RCC 7860 (cell line): ENCODE measurements around the gene ANAPC5.
"Not testable (repeated sequence)": the region's sequence is repeated elsewhere in the genome, so short reads cannot be mapped to it uniquely, and the experiment has no call there.

ENCODE experiments used
- DNase-seq: peaks from one replicate; pipeline ENCODE4 v3.0.0-alpha.2; 2015; ENCODE audit warnings: low spot score
- FAIRE-seq: peaks from 2 replicates; lab custom pipeline; 2012; peaks lifted over from hg19 to GRCh38; lab: Jason Lieb, UNC

ANAPC5 gene

DNA sequence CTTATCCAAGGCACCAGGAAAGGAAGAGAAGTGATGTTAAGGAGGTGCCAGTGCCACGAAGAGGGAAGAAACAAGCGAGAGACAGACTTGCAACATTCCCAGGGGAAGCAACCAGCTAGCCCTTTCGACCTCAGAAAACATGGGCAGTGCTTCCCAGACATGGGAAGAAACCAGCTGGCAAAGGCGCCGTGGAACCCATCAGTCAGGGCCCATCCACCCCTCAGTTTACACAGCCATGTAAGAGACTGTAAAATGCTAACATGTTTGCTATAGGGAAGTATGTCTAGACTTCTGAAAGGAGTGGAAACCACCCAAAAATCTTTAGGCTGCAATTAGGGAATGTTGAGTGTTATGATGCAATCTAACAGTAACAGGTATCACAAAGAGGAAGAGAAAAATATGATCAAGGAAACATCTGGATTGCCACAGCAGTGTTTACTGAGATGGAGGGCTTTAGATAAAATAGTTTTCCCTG, 26.3 kb downstream of the ANAPC5 start:
- no peak for DNase-seq
- no peak for FAIRE-seq

DNA sequence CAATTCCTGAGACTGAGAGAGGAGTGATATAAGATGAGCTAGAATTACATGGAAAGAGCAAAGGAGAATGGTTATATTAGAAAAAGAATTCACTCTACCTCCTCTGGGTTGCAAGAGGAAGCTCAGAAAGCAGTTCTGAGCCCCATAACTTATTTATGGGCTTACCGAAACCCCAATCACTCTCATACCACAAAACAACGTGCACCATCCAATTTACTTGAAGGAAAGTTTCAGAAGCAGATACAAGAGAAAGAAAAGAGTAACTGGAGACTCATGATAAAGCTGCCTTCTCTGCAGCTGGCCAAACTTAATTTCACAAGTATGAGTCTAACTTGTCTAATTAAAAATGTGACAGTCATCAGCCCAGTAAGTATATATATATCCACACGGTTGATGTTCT, 28.3 kb downstream of the ANAPC5 start:
- FAIRE-seq (no peak), DNase-seq (no peak)

DNA sequence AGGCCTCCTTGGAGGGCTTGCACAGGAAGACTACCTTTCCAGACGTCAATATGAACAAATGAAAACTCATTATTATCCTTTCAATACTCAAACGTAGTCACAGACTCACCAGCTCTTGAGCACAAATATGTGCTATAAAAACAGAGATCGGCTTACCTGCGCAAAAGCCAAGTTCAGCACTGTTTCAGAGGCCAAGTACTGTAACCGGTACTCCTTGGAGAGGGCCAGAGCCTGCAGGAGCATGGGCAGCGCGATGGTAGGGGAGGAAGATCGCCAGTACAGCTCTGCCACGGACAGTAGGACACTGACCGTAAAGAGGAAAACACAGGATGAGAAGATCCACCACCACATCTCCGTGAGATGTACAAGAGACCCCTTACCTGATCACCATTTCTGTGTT, 34.1 kb downstream of the ANAPC5 start:
- DNase-seq = no peak
- FAIRE-seq = no peak

DNA sequence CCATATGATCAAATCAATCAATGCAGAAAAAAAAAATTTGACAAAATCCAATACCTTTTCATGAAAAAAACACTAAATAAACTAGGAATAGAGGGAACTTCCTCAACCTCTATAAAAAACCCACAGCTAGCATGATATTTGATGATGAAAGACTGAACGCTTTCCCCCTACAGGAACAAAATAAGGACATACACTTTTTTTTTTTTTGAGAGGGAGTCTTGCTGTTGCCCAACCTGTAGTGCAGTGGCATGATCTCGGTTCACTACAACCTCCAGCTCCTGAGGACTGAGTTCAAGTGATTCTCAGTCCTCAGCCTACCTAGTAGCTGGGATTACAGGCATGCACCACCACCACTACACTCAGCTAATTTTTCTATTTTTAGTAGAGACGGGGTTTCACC, 37.8 kb downstream of the ANAPC5 start:
- DNase-seq (no peak), FAIRE-seq (no peak)

DNA sequence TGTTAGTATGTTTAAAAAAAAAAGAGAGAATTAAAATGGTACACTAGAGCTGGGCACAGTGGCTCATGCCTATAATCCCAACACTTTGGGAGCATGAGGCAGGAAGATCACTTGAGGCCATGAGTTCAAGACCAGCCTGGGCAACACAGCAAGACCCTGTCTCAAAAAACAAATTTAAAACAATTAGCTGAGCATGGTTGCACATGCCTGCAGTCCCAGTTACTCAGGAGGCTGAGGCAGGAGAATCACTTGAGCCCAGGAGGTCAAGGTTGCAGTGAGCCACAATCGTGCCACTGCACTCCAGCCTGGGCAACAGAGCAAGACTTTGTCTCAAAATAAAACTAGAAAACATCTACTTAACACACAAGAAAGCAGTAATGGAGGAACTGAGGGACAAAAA, 42.0 kb downstream of the ANAPC5 start:
- DNase-seq, FAIRE-seq: not testable (repeated sequence)

DNA sequence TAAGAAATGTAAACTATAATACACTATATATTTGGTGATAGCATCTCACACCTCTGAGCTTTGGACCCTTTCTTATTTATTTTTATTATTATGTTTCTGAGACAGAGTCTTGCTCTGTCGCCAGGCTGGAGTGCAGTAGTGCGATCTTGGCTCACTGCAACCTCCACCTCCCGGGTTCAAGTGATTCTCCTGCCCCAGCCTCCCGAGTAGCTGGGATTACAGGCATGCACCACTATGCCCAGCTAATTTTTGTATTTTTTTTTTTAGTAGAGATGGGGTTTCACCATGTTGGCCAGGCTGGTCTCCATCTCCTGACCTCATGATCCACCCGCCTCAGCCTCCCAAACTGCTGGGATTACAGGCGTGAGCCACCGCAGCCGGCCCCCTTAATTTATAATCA, 44.8 kb downstream of the ANAPC5 start:
- DNase-seq, FAIRE-seq: not testable (repeated sequence)

DNA sequence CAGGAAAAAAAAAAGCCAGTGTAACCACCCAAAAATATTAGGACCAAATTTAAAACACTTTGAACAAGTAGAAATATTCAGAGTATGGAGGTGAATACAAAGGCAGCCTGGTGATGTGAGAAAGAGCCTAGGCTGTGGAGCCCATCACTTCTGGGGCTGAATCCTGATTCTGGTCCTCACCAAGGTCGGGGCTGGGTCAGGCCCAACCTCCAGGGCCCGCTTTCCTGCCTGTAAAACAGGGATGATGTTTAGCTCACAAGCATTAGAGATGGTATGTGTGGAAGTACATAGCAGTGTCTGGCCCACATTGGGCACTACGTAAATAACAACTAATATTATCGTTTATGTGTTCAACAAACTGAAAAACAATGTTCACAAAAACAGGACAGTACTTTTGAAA, 47.9 kb downstream of the ANAPC5 start:
- no peak for DNase-seq
- no peak for FAIRE-seq

DNA sequence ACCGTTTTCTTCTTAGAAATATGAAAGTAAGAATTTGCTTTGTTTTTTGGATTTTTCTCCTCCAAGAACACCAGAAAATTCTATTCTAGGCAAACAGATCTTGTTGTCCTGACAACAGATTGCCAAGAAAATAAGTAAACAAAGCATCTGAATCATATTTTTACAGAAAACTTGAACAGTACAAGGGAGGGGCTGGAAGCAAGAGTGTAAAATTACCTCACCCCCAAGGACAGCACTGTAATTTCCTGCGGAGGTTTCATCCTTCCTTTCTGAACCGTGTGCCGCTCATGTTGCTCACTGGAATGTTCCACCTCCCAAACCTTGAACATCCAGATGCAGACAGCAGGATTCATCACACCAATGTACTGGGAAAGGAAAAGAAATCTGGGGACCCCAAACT, 50.3 kb downstream of the ANAPC5 start:
- DNase-seq (no peak), FAIRE-seq (no peak)

DNA sequence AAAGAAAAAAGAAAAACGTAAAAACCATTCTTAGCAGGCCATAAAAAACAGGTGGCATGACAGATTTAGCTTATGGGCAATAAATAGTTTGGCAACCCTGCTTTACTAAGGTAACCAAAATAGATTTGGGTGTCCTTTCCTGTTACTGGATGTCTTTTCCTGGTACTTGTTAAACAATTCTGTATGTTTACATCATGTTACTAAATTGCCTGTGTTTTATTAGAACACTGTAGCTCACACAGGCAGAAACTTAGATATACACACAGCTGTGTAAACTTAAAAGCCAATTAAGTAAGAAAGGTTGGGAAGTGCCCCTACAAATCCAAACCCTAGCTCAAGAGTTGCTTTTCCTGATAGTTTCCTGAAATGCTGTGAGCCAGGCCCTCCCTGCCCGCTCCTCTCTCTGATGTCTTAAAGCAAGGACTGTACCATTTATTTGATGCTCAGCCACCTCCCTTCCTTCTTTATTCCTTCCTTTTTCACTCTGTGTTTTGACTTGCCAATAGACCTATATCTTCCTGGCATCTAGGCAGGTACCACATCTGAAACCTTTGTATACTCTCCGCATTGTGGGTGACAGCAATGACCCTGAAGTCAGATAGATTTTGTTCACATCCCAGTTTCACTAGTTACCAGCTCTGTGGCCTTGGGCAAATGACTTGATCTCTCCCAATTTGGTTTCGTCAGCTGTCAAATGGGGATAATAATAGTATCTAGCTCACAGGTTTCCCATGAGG, 52.0 kb downstream of the ANAPC5 start:
- FAIRE-seq (no peak), DNase-seq (no peak)

DNA sequence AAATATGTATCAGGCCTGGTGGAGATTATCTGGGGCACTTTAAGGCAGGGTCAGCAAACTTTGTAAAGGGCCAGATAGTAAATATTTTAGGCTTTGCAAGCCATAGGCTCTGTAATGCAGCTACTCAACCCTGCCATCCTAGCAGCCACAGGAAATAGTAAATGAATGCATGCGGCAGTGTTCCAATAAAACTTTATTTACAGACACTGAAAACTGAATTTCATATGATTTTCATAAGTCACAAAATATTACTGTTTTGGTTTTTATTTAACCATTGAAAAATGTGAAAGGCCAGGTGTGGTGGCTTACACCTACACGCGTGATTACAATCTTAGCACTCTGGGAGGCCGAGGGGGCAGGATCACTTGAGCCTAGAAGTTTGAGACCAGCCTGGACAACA, 52.5 kb downstream of the ANAPC5 start:
- DNase-seq = no peak
- no peak for FAIRE-seq

DNA sequence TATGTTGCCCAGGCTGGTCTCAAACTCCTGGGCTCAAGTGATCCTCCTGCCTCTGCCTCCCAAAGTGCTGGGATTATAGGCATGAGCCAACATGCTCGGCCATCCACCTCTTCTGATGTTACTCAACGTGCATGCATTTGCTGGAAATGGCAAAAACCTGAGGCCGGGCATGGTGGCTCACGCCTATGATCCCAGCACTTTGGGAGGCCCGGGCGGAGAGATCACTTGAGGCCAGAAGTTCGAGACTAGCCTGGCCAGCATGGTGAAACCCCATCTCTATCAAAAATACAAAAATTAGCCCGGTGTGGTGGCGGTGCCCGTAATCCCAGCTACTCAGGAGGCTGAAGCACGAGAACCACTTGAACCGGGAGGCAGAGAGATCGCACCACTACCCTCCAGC, 53.8 kb downstream of the ANAPC5 start:
- FAIRE-seq, DNase-seq: not testable (repeated sequence)

DNA sequence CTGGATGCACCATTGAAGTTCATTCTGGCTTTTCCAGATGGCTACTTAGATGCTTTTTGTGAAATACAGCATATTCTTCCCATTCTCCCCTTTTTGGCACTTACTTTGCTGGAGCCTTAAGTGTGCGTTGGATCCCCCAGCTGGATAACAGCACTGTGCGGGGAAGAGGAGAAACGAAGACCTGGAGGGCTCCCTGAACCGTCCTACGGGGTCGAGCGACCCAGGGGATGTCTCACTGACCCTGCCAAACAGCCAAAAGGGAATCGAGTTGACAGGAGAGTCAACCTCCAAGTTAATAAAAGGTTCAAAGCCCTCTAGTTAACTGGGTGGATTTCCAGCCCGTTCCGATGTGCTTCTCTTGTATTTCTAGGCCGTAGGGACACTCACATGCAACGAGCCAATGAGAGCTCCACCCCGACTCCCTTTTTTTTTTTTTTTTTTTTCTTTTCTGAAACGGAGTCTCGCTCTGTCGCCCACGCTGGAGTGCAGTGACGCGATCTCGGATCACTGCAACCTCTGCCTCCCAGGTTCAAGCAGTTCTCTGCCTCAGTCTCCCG, 54.7 kb downstream of the ANAPC5 start:
- no peak for DNase-seq
- FAIRE-seq = no peak

DNA sequence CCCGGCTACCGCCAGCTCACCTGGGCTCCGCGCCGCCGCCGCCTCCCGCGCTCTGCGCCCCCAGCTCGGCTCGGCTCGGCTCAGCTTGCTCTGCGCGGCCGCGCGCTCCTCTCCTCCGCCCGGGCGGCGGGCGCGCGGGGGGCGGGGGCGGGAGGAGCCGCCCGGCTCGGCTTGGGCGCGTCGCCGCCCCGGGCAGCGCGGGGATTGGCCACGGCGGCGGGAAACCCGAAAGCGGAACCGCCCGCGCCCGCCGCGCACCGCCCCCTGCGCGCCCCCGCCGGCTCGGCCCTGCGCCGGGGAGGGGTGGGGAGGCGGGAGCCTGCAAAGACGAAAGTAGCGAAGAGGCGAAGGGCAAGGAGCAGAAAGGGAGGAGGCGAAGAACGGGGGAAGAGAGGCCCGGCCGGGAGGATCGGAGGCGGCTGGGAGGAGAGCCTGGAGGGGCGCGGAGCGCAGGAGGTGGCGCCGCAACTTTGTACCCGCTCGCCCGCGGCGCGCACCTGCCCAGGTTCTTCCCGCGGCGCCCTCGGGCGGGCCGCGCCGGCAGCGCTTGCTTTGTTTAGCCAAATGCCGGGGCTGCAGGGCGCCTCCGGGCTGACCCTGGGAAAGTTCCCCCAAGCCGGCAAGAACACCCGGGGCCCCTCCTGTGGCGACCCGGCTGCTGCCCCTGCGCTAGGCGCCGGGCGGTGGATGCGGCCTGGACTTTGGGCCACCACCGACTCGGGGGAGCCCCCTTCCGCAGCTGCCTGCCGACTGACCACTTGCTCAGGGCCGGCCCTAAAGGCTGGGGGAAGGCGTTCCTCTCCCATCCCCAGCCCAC, 55.4 kb downstream of the ANAPC5 start, which contains the start of gene CAMKK2:
Gene CAMKK2, minus strand, starts transcription at position 92 of the 817 bp plus-strand sequence. CDS start 22,183 bp downstream, outside the sequence.
- FAIRE-seq = no peak

DNA sequence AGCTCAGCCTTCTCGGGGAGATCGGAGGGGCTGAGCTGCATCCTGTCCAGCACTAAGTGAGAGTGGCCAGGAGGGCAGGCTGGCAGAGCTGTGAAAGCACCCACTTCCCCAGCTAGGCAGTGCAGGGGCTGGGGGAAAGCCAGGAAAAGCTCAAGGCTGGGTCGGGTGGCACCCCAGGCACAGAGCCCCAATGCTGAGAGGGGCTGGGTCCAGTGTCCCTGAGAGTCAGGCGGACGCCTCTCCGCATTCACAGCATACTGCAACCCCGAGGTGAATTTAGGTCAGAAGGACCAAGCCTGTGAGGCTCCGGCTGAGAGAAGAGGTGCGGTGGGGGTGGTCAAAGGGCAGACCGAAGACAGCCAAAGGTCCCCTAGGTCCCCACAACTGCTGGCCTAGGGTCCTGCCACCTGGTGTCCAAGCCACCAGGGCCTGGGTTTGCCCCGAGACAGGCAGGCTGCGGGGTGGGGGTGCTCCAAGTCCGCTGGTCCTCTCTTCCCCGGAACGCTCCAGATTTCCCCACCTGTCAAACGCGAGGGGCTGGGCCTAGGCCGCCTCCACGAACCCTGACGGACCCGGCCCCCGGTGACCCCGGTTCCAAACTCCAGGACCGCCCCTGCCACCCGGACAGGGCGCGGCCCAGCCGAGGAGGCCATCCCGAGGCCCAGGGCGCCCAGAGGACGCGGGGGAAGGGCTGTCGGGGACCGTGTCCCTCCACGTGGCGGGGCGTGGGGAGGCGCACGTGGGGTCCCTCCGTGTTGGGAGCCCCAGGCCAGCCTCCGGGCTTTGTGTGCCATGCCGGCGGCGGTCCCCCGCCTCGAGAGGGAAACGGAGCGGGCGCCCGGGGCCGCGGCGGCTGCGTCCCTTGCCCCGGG, 56.2 kb downstream of the ANAPC5 start:
- no peak for FAIRE-seq
- DNase-seq = no peak

More for the DNA sequence above, 55.4 kb downstream of the ANAPC5 start, which contains the start of gene CAMKK2:
- DNase-seq = peak; percentile 49

DNA sequence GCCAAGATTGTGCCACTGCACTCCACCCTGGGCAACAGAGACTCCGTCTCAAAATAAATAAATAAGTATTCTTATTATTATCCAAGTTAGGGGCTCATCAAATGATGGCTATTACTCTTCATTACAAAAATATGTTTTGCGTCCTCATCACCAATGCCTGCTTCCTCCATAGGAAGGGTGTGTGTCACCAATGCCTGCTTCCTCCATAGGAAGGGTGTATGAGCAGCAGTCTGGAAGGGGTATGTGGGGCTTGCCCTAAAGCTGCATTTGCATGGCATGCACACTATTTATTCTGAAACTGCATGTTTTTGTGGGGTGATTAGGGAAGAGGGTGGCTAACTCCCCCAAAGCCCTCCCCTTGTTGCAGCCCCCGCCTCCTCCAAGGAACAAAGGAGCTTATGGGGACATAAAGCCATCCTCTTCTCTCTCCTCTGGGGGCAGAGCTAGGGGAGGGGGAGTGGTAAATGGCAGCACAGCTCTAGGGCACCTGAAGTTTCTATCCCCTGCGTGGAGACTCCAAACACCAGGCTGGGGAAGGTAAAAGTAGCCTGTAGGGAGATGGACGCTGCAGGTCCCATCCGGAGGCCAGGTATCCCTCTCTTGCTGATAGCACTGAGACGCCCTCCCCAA, 57.0 kb downstream of the ANAPC5 start:
- no peak for FAIRE-seq
- no peak for DNase-seq

DNA sequence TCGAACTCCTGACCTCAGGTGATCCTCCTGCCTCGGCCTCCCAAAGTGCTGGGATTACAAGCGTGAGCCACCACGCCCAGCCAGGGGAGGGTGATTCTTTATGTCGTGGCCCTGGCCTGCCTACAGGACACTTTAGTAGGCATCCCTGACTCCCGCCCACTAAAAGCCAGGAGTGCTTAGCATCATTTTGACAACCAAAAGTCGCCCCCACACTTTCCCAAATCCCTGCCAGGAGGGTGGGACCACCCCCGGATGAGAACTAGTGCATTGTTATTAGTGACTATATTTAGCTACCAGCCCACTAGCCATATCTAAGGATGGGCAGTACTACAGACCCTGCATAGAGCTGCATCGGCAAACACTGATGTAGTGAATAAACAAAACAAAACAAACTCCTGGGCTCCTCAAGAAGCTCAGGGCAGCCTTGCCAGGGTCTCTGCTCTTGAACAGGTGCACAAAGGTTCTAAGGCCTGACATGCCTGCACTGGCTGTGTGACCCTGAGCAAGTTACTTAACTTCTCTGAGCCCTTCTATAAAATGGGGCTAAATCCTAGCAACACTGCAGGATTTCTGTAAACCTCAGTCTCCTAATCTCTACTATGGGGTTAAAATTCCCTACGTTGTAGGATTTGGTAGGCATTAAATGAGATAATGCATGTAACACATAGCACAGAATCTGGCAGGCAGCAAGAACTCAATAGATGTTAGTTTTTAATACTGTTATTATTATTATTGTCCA, 57.9 kb downstream of the ANAPC5 start:
- DNase-seq = no peak
- no peak for FAIRE-seq

DNA sequence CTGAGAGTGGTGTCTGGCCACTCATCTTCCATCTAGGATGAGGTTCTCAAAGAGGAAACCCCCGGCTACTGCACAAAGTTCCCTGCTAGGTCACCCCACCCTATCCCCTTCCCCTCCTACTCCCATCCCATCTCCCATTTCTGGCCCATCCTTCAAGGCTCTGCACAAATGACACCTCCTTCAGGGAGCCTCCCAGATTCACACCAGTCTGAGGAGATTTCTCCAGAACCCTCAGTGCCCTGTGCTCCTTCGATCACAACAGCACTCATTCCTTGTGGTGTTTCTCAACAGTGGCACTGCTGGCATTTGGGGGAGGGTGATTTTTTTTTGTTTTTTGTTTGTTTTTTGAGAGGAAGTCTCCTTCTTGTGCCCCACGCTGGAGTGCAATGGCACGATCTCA, 58.6 kb downstream of the ANAPC5 start:
- DNase-seq (no peak), FAIRE-seq (no peak)

DNA sequence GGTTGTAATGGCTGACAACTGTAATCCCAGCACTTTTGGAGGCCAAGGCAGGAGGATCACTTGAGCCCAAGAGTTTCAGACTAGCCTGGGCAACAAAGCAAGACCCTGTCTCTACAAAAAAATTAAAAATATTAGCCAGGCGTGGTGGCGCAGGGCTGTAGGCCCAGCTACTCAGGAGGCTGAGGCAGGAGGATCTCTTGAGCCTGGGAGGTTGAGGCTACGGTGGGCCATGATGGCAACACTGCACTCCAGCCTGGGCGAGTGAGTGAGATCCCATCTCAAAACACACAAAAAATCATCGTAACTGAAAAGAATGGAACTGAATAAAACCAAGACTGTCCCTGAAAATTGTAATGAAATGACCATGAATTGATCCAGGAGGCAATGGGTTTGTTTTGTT, 61.8 kb downstream of the ANAPC5 start:
- FAIRE-seq = no peak
- no peak for DNase-seq

DNA sequence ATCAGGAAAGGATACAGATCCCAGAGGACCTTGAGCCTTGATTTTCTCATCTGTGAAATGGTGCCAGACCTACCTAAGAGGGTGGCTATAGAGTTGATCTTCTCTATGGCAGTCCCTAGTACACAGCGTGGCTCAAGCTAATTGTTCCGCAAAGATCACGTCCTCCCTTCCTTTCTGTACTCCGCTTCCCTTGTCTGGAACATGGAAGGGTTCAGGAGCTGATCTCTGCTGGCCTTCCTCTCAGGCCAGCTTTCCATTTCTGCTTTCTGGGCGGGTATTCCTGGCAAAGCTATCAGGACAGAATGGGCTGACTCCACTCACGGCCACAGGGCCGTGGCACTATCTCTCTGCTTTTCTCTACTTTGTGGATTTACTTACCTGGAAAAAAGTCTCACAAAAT, 62.2 kb downstream of the ANAPC5 start:
- FAIRE-seq = no peak
- DNase-seq = no peak

DNA sequence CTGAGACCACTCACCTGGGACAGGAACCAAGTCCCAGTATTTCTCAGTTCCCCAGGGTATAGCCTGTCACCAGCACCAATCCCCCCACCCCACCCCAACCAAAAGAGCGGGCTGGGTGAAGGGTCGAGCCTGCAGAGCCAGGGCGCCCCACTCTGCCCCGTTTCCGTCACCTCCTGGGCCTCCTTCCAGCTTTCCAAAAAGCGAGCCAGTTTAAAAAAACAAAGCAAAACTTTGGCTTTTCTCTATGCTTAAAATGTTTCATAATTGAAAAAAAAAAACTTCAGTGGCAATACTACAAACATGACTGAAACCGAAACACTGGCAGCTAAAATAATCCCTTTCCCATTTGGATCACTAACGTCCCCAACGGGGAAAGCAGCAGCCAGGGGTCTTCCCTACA, 63.2 kb downstream of the ANAPC5 start:
- FAIRE-seq (no peak), DNase-seq (no peak)
